ENCODE measurements around the gene SMIM14. TPM values are rescaled to one million over a fixed set of nuclear protein-coding genes. Genes with fewer than 3 reads are reported as not detected.

Gene SMIM14
- total and polyA plus RNA-seq, 2 of the 8 experiments (the other 6 are each of a cell fraction or from before 2014, with no cell fraction given): 29.1 to 31.0 TPM

- TF ChIP-seq CTCF (IDR thresholded peaks at IDR 0.05; ENCODE audit: control extremely low read depth in 1 of 3, insufficient read depth in 1 of 3, low read depth in 1 of 3, low read length in 3 of 3) (no peak), CHD1 (IDR thresholded peaks at IDR 0.05; ENCODE audit: low read depth, low read length) (no peak), KDM1A (IDR thresholded peaks at IDR 0.05; ENCODE audit: borderline replicate concordance, low read length) (no peak), SRF (IDR thresholded peaks at IDR 0.05; ENCODE audit: low read depth, low read length) (no peak), TCF12 (IDR thresholded peaks at IDR 0.05; ENCODE audit: low read depth, low read length) (no peak), SP4 (IDR thresholded peaks at IDR 0.05; ENCODE audit: low read length) (no peak), KDM5A (IDR thresholded peaks at IDR 0.05; ENCODE audit: low read length) (no peak), POLR2A (IDR thresholded peaks at IDR 0.05; ENCODE audit: control extremely low read depth in 1 of 2, low read depth in 2 of 2, low read length in 2 of 2) (no peak), RNF2 (IDR thresholded peaks at IDR 0.05; ENCODE audit: borderline replicate concordance, low read depth, low read length, missing control alignments, poor library complexity, severe bottlenecking) (no peak)
These were observed 29.2 kb downstream of the SMIM14 start (continued) for GRCh38 chr4:39609454-39609931.
